Neural progenitor cell (in vitro differentiated cells): ENCODE data around the gene ZNF862. TPM values are rescaled to one million over a fixed set of nuclear protein-coding genes. Genes with fewer than 3 reads are reported as not detected.

Experiments used
- DNase-seq: peaks from one replicate; pipeline ENCODE4 v3.0.0-alpha.2; 2016; ENCODE audit warnings: low spot score
- H2AFZ ChIP-seq: fragments of 200-600 bp; sonication (generic); replicated peaks from 2 replicates; pipeline ENCODE4 v1.6.1; 2016; ENCODE audit warnings: antibody characterized with exemption
- H3F3A ChIP-seq: fragments of 200-600 bp; sonication (generic); 2 replicates; pipeline ENCODE4 v1.6.1; 2016; ENCODE audit warnings: antibody characterized with exemption, low read depth
- H3K27ac ChIP-seq: fragments of 200-600 bp; sonication (generic); 2 replicates; pipeline ENCODE4 v1.5.1; 2016; ENCODE audit warnings: mild to moderate bottlenecking
- H3K27me3 ChIP-seq: fragments of 200-600 bp; sonication (generic); 2 replicates; pipeline ENCODE4 v1.6.1; 2016; ENCODE audit warnings: mild to moderate bottlenecking, moderate library complexity
- H3K36me3 ChIP-seq: fragments of 200-600 bp; sonication (generic); 2 replicates; pipeline ENCODE4 v1.5.1; 2016
- H3K4me1 ChIP-seq: fragments of 200-600 bp; sonication (generic); 2 replicates; pipeline ENCODE4 v1.6.1; 2016; ENCODE audit warnings: mixed run types
- H3K4me2 ChIP-seq: fragments of 200-600 bp; sonication (generic); 2 replicates; pipeline ENCODE4 v1.6.1; 2016
- H3K4me3 ChIP-seq: fragments of 200-600 bp; sonication (generic); 2 replicates; pipeline ENCODE4 v1.5.1; 2016
- H3K79me2 ChIP-seq: fragments of 200-600 bp; sonication (generic); 2 replicates; pipeline ENCODE4 v1.6.1; 2016; ENCODE audit warnings: low read depth
- H3K9ac ChIP-seq: fragments of 200-600 bp; sonication (generic); 2 replicates; pipeline ENCODE4 v1.6.1; 2016
- H3K9me3 ChIP-seq: fragments of 200-600 bp; sonication (generic); 2 replicates; pipeline ENCODE4 v1.5.1; 2016; ENCODE audit warnings: low read depth
- H4K20me1 ChIP-seq: fragments of 200-600 bp; sonication (generic); 2 replicates; pipeline ENCODE4 v1.6.1; 2016; ENCODE audit warnings: low read depth
- H3K27ac Mint-ChIP-seq: 3 replicates; pipeline ENCODE4 v1.8.0; 2021; ENCODE audit warnings: mixed read lengths
- H3K27me3 Mint-ChIP-seq: 2 replicates; pipeline ENCODE4 v1.8.0; 2022; ENCODE audit warnings: low read depth, mild to moderate bottlenecking, inconsistent platforms, moderate library complexity, mixed read lengths; ENCODE audit not compliant: insufficient read depth
- H3K36me3 Mint-ChIP-seq: 3 replicates; pipeline ENCODE4 v1.8.0; 2021; ENCODE audit warnings: mixed read lengths
- H3K4me1 Mint-ChIP-seq: 3 replicates; pipeline ENCODE4 v1.8.0; 2021; ENCODE audit warnings: mixed read lengths
- H3K4me3 Mint-ChIP-seq: 3 replicates; pipeline ENCODE4 v1.8.0; 2021; ENCODE audit warnings: mild to moderate bottlenecking, moderate library complexity, mixed read lengths
- H3K9me3 Mint-ChIP-seq: 3 replicates; pipeline ENCODE4 v1.8.0; 2020; ENCODE audit warnings: mixed read lengths
- EZH2 ChIP-seq: fragments of 200-600 bp; sonication (generic); IDR thresholded peaks from 2 replicates; pipeline ENCODE4 v1.6.1; 2017; ENCODE audit warnings: antibody characterized with exemption, mild to moderate bottlenecking, moderate library complexity
- EZH2phosphoT487 ChIP-seq: fragments of 200-600 bp; sonication (generic); IDR thresholded peaks from 2 replicates; pipeline ENCODE4 v1.6.1; 2017; ENCODE audit warnings: antibody characterized with exemption
- total RNA-seq: library from RNA; depleted of rRNA; stranded (reverse); fragments of >200 nt; gene quantifications from 2 replicates; pipeline ENCODE4 v1.2.3, GENCODE V29; 2015; ENCODE audit warnings: low replicate concordance
- TF ChIP-seq, protein P1 (sequence below): fragments of 200-600 bp; sonication (generic); IDR thresholded peaks from 2 replicates; pipeline ENCODE4 v1.5.1; 2017; ENCODE audit warnings: antibody characterized with exemption, mild to moderate bottlenecking

Gene ZNF862
- total RNA-seq, 1 donor from 2014 or later: 5.9 TPM

DNA sequence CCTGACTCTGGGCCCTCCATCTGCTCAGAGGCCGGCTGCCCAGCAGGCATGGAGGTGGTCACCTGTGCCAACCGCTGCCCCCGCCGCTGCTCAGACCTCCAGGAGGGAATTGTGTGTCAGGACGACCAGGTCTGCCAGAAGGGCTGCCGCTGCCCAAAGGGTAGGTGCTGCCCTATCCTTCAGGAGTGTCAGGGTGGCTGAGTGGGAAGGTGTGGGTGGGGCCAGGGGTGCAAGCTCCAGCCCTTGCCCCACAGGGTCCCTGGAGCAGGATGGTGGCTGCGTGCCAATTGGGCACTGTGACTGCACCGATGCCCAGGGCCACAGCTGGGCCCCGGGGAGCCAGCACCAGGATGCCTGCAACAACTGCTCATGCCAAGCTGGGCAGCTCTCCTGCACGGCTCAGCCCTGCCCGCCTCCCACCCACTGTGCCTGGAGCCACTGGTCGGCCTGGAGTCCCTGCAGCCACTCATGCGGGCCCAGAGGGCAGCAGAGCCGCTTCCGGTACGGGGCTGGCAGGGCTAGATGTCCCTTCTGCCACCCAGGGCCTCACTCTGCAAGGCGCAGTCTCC, 17.5 kb upstream of the ZNF862 start:
- Mint-ChIP-seq H3K27ac (no peak overlapping the region), H3K27me3 (peaks cover 4% of the 10 kb centered on the region), H3K4me1 (peaks cover 3% of the 10 kb centered on the region), H3K36me3 (no peaks in the 10 kb centered on the region), H3K4me3 (no peak overlapping the region), H3K9me3 (no peaks in the 10 kb centered on the region)
- no peaks in the 10 kb centered on the region for H3K79me2 ChIP-seq
- TF ChIP-seq EZH2phosphoT487 (no peak), EZH2 (no peak)
- TF ChIP-seq, protein P1, sequence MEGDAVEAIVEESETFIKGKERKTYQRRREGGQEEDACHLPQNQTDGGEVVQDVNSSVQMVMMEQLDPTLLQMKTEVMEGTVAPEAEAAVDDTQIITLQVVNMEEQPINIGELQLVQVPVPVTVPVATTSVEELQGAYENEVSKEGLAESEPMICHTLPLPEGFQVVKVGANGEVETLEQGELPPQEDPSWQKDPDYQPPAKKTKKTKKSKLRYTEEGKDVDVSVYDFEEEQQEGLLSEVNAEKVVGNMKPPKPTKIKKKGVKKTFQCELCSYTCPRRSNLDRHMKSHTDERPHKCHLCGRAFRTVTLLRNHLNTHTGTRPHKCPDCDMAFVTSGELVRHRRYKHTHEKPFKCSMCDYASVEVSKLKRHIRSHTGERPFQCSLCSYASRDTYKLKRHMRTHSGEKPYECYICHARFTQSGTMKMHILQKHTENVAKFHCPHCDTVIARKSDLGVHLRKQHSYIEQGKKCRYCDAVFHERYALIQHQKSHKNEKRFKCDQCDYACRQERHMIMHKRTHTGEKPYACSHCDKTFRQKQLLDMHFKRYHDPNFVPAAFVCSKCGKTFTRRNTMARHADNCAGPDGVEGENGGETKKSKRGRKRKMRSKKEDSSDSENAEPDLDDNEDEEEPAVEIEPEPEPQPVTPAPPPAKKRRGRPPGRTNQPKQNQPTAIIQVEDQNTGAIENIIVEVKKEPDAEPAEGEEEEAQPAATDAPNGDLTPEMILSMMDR: no peak
- H3K4me2 ChIP-seq: no peak overlapping the region
- H2AFZ ChIP-seq: no peak overlapping the region
- H3K9ac ChIP-seq: no peak overlapping the region
- peaks cover 3% of the 10 kb centered on the region for H3K4me1 ChIP-seq
- H3K36me3 ChIP-seq: no peaks in the 10 kb centered on the region
- H3K27me3 ChIP-seq: no peaks in the 10 kb centered on the region
- H3K4me3 ChIP-seq: no peak overlapping the region
- no peak overlapping the region for H3K27ac ChIP-seq
- H3F3A ChIP-seq: no peaks in the 10 kb centered on the region
- H4K20me1 ChIP-seq: no peaks in the 10 kb centered on the region
- H3K9me3 ChIP-seq: no peaks in the 10 kb centered on the region
- DNase-seq: no peak

DNA sequence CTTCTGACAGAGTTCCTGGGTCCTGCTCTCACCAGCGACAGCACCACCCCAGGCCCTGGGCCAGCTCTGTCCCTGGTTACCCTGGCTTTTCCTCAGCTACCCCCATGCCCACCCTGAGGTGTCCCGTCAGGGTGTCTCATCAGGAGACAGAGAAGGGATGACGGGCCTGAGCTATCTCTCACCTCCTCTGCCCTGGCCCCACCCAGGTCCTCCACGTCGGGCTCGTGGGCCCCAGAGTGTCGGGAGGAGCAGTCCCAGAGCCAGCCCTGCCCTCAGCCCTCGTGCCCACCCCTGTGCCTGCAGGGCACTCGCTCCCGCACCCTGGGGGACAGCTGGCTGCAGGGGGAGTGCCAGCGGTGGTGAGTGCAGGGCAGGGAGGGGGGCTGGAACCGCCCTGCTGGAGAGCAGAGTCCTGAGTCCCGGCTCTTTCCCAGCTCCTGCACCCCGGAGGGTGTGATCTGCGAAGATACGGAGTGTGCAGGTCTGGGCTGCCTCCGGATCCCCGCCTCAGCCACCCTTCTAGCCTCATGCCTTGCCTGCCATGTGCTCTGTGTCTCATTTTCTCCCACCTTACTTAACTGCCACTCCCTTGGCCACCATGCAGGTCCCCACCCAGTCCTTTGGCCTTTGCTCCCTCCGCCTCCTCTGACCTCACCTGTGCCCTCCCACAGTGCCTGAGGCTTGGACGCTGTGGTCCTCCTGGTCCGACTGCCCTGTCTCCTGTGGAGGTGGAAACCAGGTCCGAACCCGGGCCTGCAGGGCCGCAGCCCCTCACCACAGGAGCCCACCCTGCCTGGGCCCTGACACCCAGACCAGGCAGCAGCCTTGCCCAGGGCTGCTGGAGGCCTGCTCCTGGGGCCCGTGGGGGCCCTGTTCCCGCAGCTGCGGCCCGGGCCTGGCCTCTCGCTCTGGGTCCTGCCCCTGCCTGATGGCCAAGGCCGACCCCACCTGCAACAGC, 16.7 kb upstream of the ZNF862 start:
- Mint-ChIP-seq H3K4me3 (no peak overlapping the region), H3K27me3 (peaks cover 4% of the 10 kb centered on the region), H3K36me3 (no peaks in the 10 kb centered on the region), H3K4me1 (peaks cover 3% of the 10 kb centered on the region), H3K27ac (no peak overlapping the region), H3K9me3 (no peaks in the 10 kb centered on the region)
- DNase-seq: no peak
- Histone ChIP-seq H2AFZ (no peak overlapping the region), H3K27me3 (no peaks in the 10 kb centered on the region), H4K20me1 (no peaks in the 10 kb centered on the region), H3K4me3 (no peak overlapping the region), H3K9me3 (no peaks in the 10 kb centered on the region), H3K9ac (no peak overlapping the region), H3K36me3 (no peaks in the 10 kb centered on the region), H3K27ac (no peak overlapping the region), H3K4me2 (no peak overlapping the region), H3F3A (no peaks in the 10 kb centered on the region), H3K79me2 (no peaks in the 10 kb centered on the region), H3K4me1 (no peaks in the 10 kb centered on the region)
- TF ChIP-seq, protein P1: no peak
- TF ChIP-seq EZH2: no peak
- no peak for TF ChIP-seq EZH2phosphoT487

DNA sequence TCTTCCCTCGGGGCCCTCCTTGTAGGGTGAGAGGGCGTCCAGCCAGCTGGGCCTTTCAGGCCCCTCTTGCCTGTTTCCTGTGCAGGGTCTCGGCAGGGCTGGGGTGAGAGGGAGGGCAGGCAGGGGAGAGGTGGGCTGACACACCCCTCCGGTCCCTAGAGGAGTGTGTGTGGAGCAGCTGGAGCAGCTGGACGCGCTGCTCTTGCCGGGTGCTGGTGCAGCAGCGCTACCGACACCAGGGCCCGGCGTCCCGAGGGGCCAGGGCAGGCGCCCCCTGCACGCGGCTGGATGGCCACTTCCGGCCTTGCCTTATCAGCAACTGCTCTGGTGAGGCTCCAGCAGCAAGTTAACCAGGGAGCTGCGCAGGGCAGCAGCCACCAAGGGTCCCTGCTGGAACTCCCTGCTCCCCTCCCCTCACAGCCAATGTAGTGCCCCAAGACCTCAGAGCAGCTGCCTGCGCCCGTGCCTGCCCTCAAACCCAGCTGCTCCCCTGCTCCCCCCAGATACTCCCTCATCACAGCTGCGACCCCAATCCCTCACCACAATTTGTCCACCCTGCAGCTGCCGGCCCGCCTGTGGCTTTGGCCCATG, 15.7 kb upstream of the ZNF862 start:
- Histone ChIP-seq H3K4me2 (no peak overlapping the region), H3F3A (no peaks in the 10 kb centered on the region), H3K4me3 (no peak overlapping the region), H3K36me3 (no peaks in the 10 kb centered on the region), H3K9ac (no peak overlapping the region), H3K9me3 (no peaks in the 10 kb centered on the region), H3K4me1 (no peaks in the 10 kb centered on the region), H3K27ac (no peak overlapping the region), H3K79me2 (no peaks in the 10 kb centered on the region), H2AFZ (no peak overlapping the region), H3K27me3 (no peaks in the 10 kb centered on the region), H4K20me1 (no peaks in the 10 kb centered on the region)
- TF ChIP-seq EZH2phosphoT487 (no peak), EZH2 (no peak)
- TF ChIP-seq, protein P1: no peak
- H3K27me3 Mint-ChIP-seq: peaks cover 7% of the 10 kb centered on the region
- no peaks in the 10 kb centered on the region for H3K36me3 Mint-ChIP-seq
- no peak overlapping the region for H3K27ac Mint-ChIP-seq
- no peak overlapping the region for H3K4me3 Mint-ChIP-seq
- no peak for DNase-seq
- H3K4me1 Mint-ChIP-seq: peaks cover 3% of the 10 kb centered on the region
- no peaks in the 10 kb centered on the region for H3K9me3 Mint-ChIP-seq
